GM18858 (cell line): ENCODE measurements around the gene IL20RA.
A peak's percentile ranks its signal among the peaks of the same experiment; 100 is the strongest.
"Not testable (repeated sequence)": the region's sequence is repeated elsewhere in the genome, so short reads cannot be mapped to it uniquely, and the experiment has no call there.

Experiments
- ATAC-seq: cut with Tn5 transposase; IDR thresholded peaks from one replicate; pipeline ENCODE4 v1.9.1; 2021; ENCODE audit not compliant: unreplicated experiment

Gene IL20RA

GRCh38 chr6:137044366-137045221 is at the start of gene IL20RA:
IL20RA (minus strand) TSS chr6:137044965; CDS start chr6:137044728, 237 bp downstream.
- no peak for ATAC-seq

- no peak for ATAC-seq
These were observed 48.7 kb upstream of the IL20RA start for GRCh38 chr6:137093183-137094069.

GRCh38 chr6:137092018-137092417 is 47.3 kb upstream of the IL20RA start:
- no peak for ATAC-seq

- no peak for ATAC-seq
These were observed 44.5 kb upstream of the IL20RA start for GRCh38 chr6:137089305-137089704.

- no peak for ATAC-seq
These were observed 43.1 kb upstream of the IL20RA start for GRCh38 chr6:137087902-137088301.

- ATAC-seq = no peak
These were observed 41.3 kb upstream of the IL20RA start for GRCh38 chr6:137086031-137086430.

GRCh38 chr6:137084865-137085617 is 40.3 kb upstream of the IL20RA start:
- ATAC-seq = no peak

GRCh38 chr6:137084090-137084489 is 39.3 kb upstream of the IL20RA start:
- ATAC-seq = no peak

GRCh38 chr6:137081997-137082396 is 37.2 kb upstream of the IL20RA start:
- no peak for ATAC-seq

GRCh38 chr6:137080711-137081110 is 35.9 kb upstream of the IL20RA start:
- ATAC-seq = no peak

- ATAC-seq = peak; percentile 96
These were observed 31.7 kb upstream of the IL20RA start for GRCh38 chr6:137076277-137077068.

GRCh38 chr6:137075790-137076189 is 31.0 kb upstream of the IL20RA start:
- not testable (repeated sequence) for ATAC-seq

GRCh38 chr6:137070303-137070702 is 25.5 kb upstream of the IL20RA start:
- ATAC-seq = no peak

- ATAC-seq = no peak
These were observed 22.6 kb upstream of the IL20RA start for GRCh38 chr6:137067399-137067798.

- ATAC-seq = no peak
These were observed 13.3 kb upstream of the IL20RA start for GRCh38 chr6:137058037-137058436.

- ATAC-seq = no peak
These were observed 11.5 kb upstream of the IL20RA start for GRCh38 chr6:137056121-137056880.

- ATAC-seq = no peak
These were observed 7.2 kb upstream of the IL20RA start for GRCh38 chr6:137051790-137052472.

GRCh38 chr6:137049095-137049494 is 4.3 kb upstream of the IL20RA start:
- ATAC-seq = no peak

GRCh38 chr6:137046871-137047412 is 2.2 kb upstream of the IL20RA start:
- no peak for ATAC-seq
